ENCODE measurements around the gene DERL2. TPM values are rescaled to one million over a fixed set of nuclear protein-coding genes. Genes with fewer than 3 reads are reported as not detected.

The DERL2 gene
- total RNA-seq, 1 donor from 2014 or later: 25.7 TPM

DNA sequence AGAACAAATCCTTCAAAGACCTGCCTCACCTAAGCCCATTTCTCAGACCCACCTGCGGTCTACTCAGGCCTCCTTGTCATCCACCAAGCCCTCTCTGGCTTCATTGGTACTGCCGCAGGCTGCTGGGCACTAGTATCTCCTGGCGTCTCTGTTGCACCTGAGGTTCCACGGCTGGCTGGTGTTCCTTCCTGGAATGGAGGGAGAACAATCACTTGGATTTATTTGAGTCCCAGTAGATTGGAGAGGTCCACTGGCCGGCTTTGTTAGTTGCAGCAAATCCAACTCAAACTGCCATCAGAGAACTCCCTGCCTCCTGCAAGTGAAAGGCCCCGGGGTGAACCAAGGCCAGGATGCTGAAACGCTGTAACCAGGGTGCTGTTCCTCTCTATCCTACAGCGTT lies 15.7 kb upstream of the DERL2 start:
- no peak for DNase-seq (ENCODE audit: low read depth, low spot score)

DNA sequence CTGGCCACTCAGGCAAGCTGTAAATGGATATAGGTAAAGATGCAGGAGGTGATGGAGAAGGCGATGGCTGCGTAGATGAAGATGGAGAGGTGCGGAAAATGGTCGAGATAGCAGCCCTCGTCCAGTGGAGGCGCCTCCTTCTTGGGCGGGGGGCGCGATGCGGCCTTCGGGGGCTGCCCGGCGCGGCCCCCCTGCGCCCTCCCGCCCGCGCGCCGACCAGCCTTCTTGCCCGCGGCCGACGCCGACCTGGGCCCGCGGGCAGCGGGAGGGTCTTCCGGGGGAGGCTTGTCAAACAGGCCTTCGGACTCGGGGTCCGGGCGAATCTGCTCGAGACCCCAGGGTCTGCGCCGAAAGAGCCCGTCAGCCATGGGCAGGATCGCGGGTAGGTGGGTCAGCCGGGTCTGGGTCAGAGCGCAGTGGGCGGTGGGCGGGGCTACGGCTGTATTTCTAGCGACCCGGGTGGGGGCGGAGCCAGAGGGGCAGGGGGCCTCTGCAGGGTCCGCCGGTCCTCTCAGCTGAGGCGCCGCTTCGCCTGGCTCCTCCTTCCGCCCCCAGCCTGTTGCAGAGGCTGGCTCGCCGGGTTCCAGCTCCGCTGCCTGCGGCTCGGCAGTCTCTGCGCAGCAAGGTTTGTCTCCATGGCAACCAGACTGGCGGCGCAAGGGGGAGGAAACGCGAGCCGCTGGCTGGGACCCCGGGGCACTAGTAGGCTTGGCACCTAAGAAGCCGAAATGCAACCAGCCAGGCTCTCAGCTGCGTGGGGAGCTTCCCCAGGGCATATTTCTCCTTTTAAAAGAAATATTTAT lies 14.8 kb upstream of the DERL2 start:
- DNase-seq (ENCODE audit: low read depth, low spot score): peak; percentile 24

DNA sequence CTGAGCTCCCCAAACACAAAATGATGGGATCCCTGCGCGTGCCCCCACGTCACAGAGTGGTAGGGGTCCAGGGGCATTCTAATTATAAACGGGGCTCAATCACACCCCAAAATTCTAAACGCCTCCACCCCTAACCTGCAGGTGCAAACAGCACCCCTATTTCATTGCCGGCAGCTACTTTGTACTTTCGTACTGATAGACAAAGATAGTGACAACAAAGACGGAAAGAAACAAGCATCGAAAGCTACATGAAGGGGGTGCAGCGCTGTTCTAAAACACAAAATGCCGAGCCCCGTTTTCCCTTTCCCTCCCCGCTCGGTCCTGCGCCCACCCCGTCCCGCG lies 14.2 kb upstream of the DERL2 start:
- no peak for DNase-seq (ENCODE audit: low read depth, low spot score)

DNA sequence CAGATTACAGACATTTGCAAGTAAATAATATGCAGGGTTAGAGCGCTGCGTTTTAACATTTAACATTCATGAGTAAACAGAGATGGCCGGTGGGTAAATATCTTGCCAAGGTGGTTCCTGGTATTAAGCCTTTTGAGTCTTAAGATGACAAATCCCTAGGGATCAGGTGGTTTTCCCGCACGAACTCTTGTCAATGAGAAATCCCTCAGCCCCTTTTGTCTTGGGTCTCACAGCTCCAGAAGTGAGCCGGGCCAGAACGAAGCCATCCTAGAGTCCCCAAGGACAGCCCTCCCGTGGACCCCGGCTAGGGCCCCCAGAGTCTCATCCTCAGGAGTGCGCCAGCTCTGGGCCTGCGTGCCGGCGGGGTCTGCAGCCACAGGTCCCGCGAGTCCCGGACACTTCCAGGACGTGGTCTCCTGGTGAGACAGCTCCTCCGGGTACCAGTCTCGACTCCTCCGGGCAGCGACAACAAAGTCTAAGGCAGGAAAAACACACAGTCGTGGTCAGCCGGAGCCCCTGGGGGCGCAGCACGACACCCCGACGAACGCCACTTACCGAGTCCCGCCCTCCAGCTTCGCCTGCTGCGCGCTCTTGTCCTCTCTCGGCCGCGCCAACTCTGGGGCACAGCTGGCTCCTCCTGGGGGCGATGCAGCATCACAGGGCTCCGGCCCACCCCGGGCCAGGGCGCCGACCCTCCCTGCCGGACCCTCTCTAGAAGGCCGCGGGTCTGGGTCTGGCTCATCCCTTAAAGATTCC lies 13.7 kb upstream of the DERL2 start:
- DNase-seq (ENCODE audit: low read depth, low spot score): no peak

DNA sequence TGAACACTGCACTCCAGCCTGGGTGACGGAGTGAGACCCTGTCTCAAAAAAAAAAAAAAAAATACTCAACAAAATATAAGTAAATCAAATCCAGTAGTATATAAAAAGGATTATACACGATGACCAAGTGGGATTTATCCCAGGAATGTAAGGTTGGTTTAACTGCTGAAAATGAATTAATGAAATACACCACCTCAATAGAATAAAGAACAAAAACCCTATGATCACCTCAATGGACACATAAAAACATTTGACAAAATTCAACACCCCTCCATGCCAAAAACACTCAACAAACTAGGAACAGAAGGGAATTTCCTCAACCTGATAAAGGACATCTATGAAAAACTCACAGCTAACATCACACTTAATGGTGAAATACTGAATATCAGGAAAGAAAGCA lies 7.0 kb upstream of the DERL2 start:
- DNase-seq (ENCODE audit: low read depth, low spot score): no peak

DNA sequence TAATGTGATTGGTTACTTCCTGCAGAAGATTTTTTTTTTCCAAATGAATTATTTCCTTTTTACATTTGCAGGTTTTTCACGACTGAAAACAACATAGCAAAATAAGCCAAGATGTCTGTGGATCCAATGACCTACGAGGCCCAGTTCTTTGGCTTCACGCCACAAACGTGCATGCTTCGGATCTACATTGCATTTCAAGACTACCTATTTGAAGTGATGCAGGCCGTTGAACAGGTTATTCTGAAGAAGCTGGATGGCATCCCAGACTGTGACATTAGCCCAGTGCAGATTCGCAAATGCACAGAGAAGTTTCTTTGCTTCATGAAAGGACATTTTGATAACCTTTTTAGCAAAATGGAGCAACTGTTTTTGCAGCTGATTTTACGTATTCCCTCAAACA lies 2.8 kb upstream of the DERL2 start:
- DNase-seq (ENCODE audit: low read depth, low spot score): no peak

DNA sequence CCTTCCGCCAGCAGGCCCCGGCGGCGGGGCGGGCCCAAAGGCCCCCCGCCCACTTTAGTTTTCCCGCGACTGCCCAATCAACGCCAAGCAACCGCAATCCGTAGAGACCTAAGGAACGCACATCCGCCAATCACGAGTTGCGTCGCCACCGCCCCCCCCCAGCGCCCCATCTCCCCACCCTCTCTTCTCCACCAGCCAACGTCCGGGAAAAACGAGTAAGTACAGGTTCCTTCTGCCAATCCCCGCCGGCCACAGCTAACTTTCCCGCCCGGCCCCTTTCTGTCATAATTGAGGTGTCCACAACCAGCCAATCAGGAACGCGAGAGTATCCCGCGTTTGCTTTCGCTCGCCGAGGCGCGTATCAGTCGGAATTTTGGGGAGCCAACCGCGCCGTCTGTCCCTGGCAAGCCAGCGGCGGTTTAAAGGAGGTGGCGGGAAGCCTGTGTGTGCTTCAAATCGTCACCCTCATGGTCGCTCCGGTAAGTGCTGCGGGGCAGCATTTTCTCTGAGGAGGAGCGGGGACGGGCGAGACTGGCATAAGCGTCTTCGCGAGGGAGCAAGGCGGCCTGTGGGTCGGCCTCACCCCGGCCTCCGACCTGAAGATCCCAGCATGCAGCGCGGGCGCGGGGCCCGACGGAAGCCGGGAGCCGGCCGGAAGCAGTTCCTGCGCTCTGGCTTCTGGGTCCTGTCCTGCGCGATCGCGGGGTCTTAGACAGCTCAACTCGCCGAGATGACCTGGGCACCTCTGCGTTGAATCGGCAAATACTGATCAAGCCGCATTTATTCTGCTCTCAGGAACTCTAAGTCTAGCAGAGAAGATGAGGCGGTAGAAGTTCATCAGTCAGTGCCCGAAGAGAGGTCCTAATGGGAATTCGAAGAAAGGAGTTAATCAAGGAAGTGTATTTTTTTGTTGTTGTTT lies 487 bp upstream of the DERL2 start, which contains the start of gene MIS12:
Gene MIS12, plus strand, starts transcription at position 361 of the 919 bp plus-strand sequence. CDS start 2,297 bp downstream, outside the sequence.
- peak; percentile 98 for DNase-seq (ENCODE audit: low read depth, low spot score)

DNA sequence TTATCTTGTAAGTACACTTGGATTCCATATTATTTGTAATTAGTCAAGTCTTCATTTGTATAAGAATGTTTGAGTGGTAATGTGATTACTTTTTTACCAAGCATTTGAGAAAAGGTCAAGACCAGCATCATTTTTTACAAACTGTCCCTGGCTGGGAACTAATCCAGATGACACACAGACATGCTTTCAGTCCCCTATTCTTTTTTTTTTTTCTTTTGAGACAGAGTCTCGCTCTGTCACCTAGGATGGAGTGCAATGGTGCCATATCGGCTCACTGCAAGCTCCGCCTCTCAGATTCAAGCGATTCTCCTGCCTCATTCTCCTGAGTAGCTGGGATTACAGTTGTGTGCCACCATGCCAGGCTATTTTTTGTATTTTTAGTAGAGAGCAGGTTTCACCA lies 4.5 kb downstream of the DERL2 start:
- no peak for DNase-seq (ENCODE audit: low read depth, low spot score)

DNA sequence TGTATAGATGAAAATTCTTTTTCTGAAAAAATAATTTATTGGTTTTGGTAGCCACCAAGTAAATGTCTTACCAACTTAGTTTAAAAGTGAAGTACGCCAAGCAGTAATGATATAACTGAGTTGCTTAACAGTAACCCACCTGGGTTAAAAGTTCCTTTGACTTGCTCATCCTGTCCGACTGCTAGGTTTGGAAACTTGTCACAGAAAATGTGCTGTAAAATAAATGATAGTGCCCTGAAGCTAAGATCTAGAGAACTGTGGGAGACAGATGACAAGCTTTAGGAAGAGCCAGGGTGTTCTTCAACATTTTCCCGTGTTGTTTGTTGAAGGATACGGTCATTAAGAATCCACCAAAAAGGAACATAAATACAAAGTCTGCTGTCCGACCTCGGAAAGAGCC lies 5.0 kb downstream of the DERL2 start:
- DNase-seq (ENCODE audit: low read depth, low spot score): no peak

DNA sequence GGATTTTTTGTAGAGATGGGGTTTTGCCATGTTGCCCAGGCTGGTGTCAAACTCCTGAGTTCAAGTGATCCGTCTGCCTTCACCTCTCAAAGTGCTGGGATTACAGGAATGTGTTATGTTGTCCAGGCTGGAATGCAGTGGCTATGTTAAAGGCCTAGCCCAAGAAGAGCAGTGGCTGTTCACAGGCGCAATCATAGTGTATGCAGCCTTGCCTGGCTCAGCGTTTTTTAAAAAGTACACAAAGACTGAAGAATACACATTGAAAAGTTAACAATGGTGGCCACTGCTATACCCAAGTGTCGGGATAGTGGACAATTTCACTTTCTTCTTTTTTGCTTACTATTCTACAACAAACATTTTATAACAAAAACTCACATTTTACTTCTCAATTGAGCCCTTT lies 7.0 kb downstream of the DERL2 start:
- DNase-seq (ENCODE audit: low read depth, low spot score): no peak

DNA sequence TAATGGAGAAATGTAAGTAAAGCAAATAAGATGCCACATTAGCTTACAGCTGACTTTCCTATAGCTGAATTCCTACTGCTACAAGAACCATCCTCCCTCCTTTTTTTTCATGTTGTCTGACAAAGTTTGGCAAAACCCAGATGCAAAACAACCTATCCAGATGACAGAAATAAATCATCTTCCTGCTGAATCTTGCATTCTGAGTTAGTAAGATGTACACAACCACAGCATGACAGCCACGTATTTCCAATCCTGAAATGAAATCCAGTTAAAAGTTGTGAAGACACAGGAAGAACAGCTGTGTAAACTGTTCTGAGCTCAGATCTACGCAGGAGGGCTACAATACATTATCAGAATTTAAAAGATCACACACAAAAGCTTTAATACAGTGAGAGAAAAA lies 12.1 kb downstream of the DERL2 start:
- no peak for DNase-seq (ENCODE audit: low read depth, low spot score)

DNA sequence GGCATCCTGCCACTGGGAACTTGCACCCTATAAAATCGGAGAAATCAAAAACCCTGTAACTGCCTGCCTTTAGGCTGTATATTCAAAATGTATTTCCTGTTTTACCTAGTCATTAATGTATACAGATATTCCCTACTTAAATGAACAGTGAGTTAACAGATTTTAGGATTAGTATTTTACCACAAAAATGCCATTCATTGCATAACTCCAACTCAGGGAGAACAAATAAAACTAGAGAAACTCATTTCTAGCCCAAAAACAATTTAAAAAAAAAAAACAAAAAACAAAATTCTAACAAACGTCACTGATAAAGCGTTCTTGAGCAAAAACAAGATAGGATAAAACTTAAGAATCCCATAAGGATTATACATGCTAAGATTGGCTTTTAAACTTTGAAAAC lies 13.5 kb downstream of the DERL2 start:
- DNase-seq (ENCODE audit: low read depth, low spot score): no peak

DNA sequence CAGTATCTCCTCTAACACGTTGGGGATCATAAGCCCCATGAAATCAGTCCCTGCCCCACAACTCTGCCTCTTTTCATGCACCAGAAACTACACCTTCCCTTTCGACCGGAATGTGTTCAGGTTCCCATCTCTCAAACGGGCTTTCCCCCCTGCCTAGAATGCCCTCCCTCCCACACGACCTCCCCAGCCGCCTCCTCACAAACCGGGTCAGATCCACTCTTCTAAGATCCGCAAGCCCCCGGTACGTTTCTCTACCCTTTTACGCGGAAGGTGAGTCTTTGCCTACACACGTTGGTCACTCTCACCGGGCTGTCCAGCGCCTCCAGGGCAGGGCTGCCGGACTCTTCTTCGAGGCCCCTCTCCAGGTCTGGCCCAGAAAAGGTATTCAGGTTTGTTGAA lies 17.9 kb downstream of the DERL2 start:
- no peak for DNase-seq (ENCODE audit: low read depth, low spot score)

DNA sequence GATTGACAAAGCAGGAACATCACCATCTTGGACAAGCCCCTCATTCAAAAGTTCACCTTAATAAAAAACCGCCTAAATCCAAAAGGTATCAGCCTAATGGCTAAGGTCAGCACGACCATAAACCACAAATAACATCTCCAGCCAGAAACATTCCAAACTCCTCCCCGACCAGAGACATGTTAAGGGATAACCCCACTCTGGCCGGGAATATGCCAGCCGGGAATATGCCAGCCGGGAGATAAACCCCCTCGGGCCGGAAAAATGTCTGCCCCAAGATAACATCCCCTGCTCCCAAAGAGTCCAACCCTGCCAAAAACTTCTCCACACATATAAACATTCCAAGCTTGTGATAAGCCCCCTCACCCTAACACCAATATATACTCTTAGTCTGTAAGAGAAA lies 18.6 kb downstream of the DERL2 start:
- no peak for DNase-seq (ENCODE audit: low read depth, low spot score)

DNA sequence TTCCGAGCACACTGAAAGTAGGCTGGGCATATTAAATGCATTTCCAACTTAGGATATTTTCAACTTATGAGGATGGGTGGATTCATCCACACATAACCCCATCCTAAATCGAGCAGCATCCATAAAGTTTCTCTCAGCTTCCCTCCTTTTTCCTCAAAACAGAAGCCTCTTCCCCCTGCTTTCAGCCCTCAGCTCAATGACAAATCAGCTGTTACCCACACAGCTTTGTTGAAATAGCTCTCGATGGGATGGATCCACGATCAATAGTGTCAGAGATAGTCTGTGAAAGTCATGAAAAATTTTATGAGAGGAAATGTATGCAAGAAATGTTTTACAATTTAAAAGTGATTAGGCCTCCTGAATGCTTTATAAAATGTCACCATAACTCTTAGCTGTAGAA lies 19.7 kb downstream of the DERL2 start:
- no peak for DNase-seq (ENCODE audit: low read depth, low spot score)

DNA sequence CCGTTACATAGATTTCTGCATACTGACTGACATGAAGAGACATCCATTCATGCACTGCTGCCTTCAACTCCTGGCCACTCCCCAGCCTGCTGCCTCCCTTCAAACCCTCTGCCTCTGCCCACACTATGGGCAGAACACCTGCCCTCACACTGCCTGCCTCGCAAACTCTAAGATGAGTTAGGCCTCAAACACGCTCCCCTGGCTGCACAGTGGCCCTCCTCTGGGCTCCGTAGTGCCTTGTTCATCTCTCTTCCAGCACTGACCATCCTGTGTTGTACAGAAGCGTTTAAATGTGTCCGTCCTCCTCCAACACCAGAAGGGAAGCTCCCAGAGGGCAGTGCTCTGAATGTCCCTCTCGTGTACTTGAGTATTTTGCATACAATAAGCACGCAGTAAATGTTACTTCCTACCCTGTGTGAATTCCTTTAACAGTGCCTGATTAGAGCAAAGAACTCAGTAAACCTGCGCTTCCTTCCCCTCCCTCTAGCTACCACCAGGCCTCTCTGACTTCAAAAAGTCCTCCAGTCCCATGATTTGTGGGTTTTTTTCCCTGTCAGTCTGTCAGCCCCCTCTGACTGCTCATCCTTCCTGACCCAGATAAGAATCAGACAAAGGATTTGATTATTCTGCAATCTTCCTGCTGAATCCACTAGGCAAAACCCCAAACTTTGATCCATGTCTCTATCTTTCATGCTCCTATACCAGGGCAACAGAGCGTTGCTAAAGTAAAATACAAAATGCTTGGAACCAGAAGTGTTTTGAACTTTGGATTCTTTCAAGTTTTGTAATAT lies 21.1 kb downstream of the DERL2 start:
- DNase-seq (ENCODE audit: low read depth, low spot score): no peak

DNA sequence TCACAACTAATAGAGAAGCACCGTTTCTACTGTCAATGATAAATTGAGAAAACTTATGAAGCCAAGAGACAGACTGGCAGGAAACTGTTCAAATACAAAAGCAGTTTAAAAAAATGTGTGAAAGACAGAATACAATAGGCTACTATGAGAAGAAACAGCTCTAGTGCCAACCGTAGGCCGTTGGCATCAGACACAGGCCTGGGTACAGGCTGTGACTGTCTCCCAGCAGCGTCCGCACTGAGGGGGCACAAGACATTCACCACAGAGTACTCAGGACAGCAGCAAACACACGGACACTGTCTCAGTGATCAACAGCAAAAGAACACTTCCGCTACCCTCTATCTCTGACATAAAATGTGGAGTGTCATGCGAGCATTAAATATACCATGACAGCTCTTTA lies 39.2 kb downstream of the DERL2 start:
- DNase-seq (ENCODE audit: low read depth, low spot score): no peak

DNA sequence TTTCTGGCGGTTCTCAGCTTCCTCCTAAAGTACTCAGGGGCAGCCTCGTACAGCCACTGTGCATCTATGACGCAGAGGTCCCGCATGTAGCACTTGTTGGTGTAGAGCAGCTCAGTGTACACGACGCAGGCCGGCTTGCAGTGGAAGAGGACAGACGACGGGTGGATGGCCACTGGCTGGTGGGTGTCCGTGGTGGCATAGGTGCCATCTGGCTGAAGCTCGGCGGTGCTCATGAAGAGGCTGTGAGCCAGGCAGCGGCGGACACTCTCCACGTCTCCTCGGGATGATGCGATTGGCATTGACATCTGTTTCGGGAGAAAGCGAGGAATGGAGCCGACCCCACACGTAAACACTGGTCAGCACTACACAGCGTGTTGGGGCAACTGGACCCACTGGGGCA lies 41.8 kb downstream of the DERL2 start:
- no peak for DNase-seq (ENCODE audit: low read depth, low spot score)

DNA sequence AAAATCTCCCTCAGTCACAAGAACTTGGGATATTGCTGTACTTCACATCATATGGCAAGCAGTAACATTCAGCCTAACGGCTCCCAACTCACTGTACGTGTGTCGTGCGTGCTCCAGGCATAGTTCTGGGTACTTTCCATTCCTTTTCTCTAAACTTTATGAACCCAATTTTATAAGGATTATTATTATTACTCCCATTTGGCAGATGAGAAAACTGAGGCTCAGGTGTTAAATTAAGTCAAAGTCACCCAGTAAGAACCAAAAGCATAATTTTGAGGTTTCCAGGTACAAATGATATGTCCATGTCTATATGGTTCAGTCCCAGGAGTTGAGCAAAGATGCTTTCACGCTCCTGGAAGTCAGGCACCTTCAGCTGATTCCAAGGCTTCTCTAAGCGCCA lies 42.2 kb downstream of the DERL2 start:
- DNase-seq (ENCODE audit: low read depth, low spot score): no peak

DNA sequence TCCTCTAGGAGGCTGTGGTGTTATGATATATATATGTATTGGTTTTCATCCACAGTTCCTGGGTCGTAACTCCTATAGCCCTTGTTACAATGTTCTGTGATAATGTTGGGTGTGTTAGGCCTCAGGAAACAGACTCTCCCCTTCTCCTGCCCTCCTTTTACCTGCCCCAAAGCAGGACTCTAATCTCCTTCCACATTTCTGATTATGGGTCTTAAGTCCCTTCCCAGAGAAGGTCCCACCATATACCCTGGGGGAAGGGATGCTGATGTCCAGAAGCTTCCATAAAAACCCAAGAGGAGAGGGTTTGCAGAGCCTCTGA lies 46.6 kb downstream of the DERL2 start:
- DNase-seq (ENCODE audit: low read depth, low spot score): no peak

DNA sequence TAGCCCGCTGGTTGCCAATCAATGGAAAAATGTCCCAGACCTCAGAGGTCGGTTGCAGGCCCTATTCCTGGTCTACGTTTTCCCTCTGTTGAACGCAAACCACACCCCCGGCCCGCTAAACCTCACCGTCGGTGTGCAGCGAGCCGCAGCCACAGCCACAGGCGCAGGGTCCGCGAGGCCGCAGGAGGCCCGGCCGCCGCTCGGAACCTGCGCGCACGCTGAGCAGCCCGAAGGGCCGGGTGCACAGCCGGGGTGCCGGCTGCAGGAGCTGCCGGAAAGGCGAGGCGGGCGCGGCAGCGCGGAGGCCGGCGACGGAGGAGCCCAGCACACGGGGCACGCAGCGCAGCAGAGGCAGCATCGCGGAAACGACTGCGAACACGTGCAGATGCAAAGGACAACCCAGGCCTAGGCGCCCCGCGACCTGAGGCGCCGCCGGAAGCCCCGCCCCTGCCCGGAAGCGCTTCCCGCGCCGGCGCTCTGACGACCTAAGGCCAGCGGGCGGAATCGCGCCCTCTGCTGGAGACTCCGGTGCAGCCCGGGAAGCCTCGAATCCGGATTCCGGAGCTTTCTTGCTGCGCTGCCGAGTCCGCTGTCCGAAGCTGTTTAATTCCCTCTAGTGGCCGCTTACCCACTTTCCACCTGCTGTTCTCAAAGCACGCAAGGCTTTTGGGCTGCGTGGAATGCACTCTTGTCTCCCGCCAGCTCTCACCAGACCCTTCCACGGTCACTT lies 47.1 kb downstream of the DERL2 start, which contains the start of gene C1QBP:
Gene C1QBP, minus strand, starts transcription at position 440 of the 730 bp plus-strand sequence. Its CDS starts 82 bp downstream, at position 358.
- DNase-seq (ENCODE audit: low read depth, low spot score): peak; percentile 72

Measured in pulmonary artery endothelial cell (primary cell).